Left lung (tissue), 10 donors: ENCODE measurements around the gene KDR. TPM values are rescaled to one million over a fixed set of nuclear protein-coding genes. Genes with fewer than 3 reads are reported as not detected.

ENCODE experiments used
- ATAC-seq: fragments of 200-7000 bp; cut with Tn5 transposase; one replicate; pipeline ENCODE4 v1.9.1; 2020; ENCODE audit warnings: moderate library complexity
- DNase-seq, 4 donors: peaks; one replicate each; pipeline ENCODE4 v3.0.0-alpha.2; 2013 to 2020
- H3K27ac ChIP-seq, 2 donors: fragments of 200-600 bp; sonication (generic) in 1 of 2; one replicate each; pipeline versions ENCODE4 v1.5.0 to v1.8.0; 2020 to 2021
- H3K27me3 ChIP-seq, 2 donors: fragments of 200-600 bp; sonication (generic) in 1 of 2; one replicate each; pipeline versions ENCODE4 v1.5.0 to v1.8.0; 2020 to 2021
- H3K36me3 ChIP-seq, 2 donors: fragments of 200-600 bp; sonication (generic) in 1 of 2; one replicate each; pipeline versions ENCODE4 v1.5.0 to v1.8.0; 2020 to 2021
- H3K4me1 ChIP-seq, 2 donors: fragments of 200-600 bp; one replicate each; pipeline ENCODE4 v1.8.0; 2021
- H3K4me3 ChIP-seq, 2 donors: fragments of 200-600 bp; sonication (generic) in 1 of 2; one replicate each; pipeline versions ENCODE4 v1.5.0 to v1.8.0; 2020 to 2021; ENCODE audit warnings: mild to moderate bottlenecking in 1 of 2
- H3K9me3 ChIP-seq, 2 donors: fragments of 200-600 bp; sonication (generic) in 1 of 2; one replicate each; pipeline versions ENCODE4 v1.5.0 to v1.8.0; 2020 to 2021
- intact Hi-C, 2 donors: fragments of 100-400 bp; cut with DNase I; formaldehyde crosslinking; loops; one replicate each; pipeline versions ENCODE4 v1.11.2 to v1.14.2; 2022
- polyA plus RNA-seq, 6 donors: library from polyadenylated mRNA; unstranded; fragments of 120-200 nt; gene quantifications; one replicate each; pipeline ENCODE4 v1.2.1, GENCODE V29; 2013; ENCODE audit not compliant: insufficient read length in 6 of 6
- total RNA-seq, 2 donors: library from RNA; stranded (reverse); fragmentation: NEBNext Ultra II Directional; extraction: Animal tissue kit (Norgen Biotek cat#: 25700); gene quantifications; one replicate each; pipeline ENCODE4 v1.2.1, GENCODE V29; 2021
- TF ChIP-seq, protein P1 (sequence below), 2 donors: fragments of 200-600 bp; sonication (generic) in 1 of 2; IDR thresholded peaks; one replicate each; pipeline versions ENCODE4 v1.5.0 to v1.8.0; 2021; ENCODE audit warnings: antibody characterized with exemption in 2 of 2
- donor health status: DM: no; HTN: yes; CAD: no.
- donor health status: DM: no; HTN: no; CAD: no.

KDR gene
- total and polyA plus RNA-seq, 8 donors, result 27.1 to 124 (median 104) TPM

DNA sequence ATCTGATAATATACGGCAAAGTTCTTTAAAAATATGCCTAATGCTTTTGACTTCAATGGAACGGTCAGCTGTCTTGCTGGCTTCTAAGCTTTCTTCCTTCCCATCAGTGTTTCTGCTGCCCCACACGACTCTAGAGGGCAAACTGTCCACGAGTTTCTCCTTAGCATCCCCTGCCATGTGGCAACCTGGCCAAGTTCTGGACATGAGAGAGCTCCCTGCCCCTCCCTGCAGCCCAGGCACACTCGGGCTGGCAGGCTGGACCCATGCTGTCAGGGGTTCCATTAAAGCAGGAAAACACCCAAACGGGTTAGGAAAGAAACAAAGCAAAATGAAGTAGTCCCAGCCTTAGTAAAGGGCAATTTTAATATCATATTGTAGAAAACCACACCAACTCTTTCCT is 38.8 kb downstream of the KDR start:
- ATAC-seq (no peak), DNase-seq (no peak)
- no peak overlapping the region for H3K4me3 ChIP-seq
- H3K4me1 ChIP-seq, result no peaks in the 10 kb centered on the region
- no peaks in the 10 kb centered on the region for H3K36me3 ChIP-seq
- intact Hi-C loops, result no loop called here
- TF ChIP-seq, protein P1, sequence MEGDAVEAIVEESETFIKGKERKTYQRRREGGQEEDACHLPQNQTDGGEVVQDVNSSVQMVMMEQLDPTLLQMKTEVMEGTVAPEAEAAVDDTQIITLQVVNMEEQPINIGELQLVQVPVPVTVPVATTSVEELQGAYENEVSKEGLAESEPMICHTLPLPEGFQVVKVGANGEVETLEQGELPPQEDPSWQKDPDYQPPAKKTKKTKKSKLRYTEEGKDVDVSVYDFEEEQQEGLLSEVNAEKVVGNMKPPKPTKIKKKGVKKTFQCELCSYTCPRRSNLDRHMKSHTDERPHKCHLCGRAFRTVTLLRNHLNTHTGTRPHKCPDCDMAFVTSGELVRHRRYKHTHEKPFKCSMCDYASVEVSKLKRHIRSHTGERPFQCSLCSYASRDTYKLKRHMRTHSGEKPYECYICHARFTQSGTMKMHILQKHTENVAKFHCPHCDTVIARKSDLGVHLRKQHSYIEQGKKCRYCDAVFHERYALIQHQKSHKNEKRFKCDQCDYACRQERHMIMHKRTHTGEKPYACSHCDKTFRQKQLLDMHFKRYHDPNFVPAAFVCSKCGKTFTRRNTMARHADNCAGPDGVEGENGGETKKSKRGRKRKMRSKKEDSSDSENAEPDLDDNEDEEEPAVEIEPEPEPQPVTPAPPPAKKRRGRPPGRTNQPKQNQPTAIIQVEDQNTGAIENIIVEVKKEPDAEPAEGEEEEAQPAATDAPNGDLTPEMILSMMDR (IDR thresholded peaks at IDR 0.05), result no peak
- H3K27ac ChIP-seq, result no peak overlapping the region
- H3K9me3 ChIP-seq, result no peaks in the 10 kb centered on the region
- H3K27me3 ChIP-seq, result no peaks in the 10 kb centered on the region

DNA sequence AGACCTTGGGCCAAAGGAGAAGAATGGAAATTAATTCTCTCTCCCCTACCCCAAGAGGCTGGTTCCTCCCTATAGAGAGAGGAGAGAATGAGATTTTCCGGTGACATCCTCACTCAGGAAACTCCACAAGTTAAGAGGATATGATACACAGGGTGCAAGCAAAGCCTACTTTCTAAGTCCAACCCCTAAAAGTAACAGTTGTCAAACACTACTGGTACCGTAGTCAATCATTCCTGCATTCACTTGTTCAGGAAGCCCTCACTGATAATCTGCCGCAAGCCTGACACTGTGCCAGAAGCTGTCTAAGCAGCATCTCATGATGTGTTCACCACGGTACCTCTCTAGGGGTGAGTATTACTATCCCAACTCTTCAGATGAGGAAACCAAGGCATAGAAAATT is 41.7 kb downstream of the KDR start:
- Histone ChIP-seq H3K27ac (no peak overlapping the region), H3K9me3 (no peaks in the 10 kb centered on the region), H3K27me3 (no peaks in the 10 kb centered on the region), H3K4me3 (no peak overlapping the region), H3K36me3 (no peaks in the 10 kb centered on the region), H3K4me1 (peaks cover 0 to 5% of the 10 kb centered on the region in 2 donors)
- DNase-seq (no peak), ATAC-seq (no peak)
- intact Hi-C loops, result no loop called here
- TF ChIP-seq, protein P1 (IDR thresholded peaks at IDR 0.05), result no peak

DNA sequence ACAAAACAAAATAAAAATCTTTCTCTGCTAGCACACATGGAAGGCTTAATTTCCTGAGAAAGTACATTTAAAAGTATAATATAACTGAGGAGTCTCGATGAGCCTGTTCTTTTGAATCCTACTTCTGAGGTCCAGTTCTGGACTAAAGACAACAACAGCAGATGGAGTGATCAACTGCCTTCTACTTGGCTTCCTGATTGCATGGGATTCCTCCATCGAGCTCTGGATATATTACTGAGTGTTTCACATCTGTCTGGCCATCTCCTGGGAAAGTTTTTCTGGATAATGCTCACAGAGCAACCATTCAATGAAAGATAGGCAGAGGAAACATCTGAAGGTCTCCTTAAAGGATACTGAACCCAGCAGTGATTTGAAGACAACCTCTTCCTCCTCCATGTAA is 42.6 kb downstream of the KDR start:
- ATAC-seq (no peak), DNase-seq (no peak)
- Histone ChIP-seq H3K4me3 (no peak overlapping the region), H3K27me3 (no peaks in the 10 kb centered on the region), H3K36me3 (no peaks in the 10 kb centered on the region), H3K27ac (no peak overlapping the region), H3K4me1 (peaks cover 0 to 5% of the 10 kb centered on the region in 2 donors), H3K9me3 (no peaks in the 10 kb centered on the region)
- TF ChIP-seq, protein P1 (IDR thresholded peaks at IDR 0.05), result no peak
- intact Hi-C loops, result no loop called here

DNA sequence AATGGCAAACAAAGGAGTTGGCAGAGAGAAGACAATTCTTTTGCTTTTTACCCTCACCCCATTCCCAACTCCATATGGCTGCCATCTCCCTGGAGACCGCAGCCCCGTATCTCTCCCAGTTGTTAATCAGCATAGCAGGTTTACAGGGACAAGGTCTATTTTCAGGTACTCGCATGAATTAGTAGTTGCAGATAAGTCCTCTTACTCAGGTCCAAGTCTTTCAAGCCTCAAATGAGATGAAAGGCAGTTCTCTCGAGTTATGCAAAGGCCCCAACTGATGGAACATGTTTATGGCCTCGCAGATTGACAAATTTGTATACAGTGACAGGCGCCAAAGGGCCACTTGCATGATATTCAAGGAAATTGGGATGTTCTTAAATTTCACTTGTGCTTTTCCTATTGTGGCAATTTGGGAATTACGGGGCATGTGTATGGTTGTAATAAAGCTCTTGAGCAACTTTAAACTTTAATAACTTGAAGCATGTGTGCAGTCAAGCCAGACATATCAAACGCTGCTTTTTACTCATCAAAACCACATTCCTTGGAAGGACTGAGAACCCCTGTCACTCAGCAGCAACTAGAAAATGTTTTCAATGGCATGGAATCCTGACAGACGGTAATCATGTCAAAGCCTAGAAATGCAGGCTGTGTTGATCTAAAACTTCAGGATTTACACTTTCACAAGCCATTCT is 45.1 kb downstream of the KDR start:
- ATAC-seq (no peak), DNase-seq (no peak)
- Histone ChIP-seq H3K36me3 (no peaks in the 10 kb centered on the region), H3K9me3 (no peaks in the 10 kb centered on the region), H3K4me1 (peaks cover 0 to 5% of the 10 kb centered on the region in 2 donors), H3K27me3 (no peaks in the 10 kb centered on the region), H3K4me3 (no peak overlapping the region), H3K27ac (peak overlapping the region in 1 of 2 donors; percentile 65)
- intact Hi-C loops, result no loop called here
- TF ChIP-seq, protein P1 (IDR thresholded peaks at IDR 0.05), result no peak

DNA sequence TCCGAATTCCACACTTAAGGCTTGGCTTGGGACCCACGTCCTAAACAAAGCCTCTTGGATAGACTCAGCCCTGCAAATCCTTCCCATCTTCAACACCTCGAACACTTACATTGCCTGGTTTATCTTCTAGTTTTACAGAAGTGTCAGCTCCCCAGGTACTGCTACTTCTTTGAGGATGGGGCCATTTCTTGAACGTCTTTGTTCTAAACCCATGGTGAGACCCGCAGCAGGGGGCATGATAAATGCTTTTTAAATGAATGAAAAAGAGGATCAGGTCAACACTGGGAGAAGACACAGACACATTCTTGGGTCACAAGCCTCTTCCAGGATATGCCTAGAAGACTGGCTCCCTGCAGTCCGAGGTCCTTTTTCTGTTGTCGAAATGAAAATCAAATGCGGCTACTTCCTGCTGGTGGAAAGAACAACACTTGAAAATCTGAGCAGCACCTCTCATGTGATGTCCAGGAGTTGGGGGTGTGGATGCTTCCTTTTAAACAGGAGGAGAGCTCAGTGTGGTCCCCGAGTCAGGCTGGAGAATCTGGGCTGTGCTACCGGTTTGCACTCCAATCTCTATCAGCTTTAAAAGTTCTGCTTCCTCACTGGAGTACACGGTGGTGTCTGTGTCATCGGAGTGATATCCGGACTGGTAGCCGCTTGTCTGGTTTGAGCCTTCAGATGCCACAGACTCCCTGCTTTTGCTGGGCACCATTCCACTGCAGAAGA is 45.8 kb downstream of the KDR start:
- Histone ChIP-seq H3K27ac (peak overlapping the region; percentile 46 to 65), H3K36me3 (no peaks in the 10 kb centered on the region), H3K4me3 (no peak overlapping the region), H3K27me3 (no peaks in the 10 kb centered on the region), H3K4me1 (peaks cover 0 to 5% of the 10 kb centered on the region in 2 donors), H3K9me3 (no peaks in the 10 kb centered on the region)
- TF ChIP-seq, protein P1 (IDR thresholded peaks at IDR 0.05), result no peak
- ATAC-seq, result no peak
- intact Hi-C loops, result no loop called here
- DNase-seq, result no peak
